Measurements from ENCODE around the gene RDM1.

RDM1 gene

DNA sequence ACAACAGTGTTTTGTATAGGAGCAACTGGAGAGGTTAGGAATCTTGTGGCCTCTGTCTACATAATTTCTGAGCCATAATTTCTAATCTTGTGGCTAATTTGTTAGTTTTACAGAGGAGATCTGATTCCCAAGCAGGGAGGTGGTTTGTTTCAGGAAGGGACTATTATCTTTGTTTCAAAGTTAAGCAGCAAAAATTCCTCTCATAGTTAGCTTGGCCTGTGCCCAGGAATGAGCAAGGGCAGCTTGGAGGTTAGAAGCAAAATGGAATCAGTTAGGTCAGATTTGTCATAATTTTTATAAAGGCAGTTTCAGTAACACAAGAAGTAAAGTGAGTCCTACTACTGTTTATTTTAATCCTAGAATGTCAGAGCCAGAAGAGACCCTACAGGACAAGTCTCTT lies 2.0 kb upstream of the RDM1 start:
- no peak for DNase-seq

DNA sequence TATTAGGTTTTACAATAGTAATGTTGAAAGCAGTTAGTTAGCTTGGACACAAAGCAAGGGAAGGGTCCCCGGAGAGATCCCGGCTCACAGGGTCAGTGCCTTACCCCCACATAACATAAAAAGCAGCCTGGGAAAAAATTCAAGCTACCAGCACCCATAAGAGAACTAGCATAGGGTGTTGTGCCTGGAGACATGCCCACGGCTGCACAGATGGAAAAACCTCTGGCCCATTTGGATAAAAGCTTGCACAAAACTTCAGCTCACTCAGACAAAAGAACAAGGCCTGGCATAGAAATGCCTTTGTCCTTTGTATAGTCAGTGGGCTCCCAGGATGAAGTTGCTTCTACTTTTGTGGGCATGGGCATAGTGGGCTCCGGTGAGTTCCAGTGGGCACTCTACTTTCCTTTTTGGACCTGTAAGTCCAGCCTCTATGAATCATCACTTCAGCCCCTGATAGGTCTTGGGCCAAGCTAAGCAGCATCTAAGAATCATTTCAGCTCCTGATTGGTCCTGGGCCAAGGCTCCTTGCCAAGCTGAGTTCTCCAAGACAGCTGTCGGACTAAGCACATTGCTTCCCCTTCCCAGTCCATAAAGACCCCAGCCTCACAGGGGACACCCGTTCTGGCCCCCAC lies 1.3 kb upstream of the RDM1 start:
- no peak for DNase-seq

DNA sequence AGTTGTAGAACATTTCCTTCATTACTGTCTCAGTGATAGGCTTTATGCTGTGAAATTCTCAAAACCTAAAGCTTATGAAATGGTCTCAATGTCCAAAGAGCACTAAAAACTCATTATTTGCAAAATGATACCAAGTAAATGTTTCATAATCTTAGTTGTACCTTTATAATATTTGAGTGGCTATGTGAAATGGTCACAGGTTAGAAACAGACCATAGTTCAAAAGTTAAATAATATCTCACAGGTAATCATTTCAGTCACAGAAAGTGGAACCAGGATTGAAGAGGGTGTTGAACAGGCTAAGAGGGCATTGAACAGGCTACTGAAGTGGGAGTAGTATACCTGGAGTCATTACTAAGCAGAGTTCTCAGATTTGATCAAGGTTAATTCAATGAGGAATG lies 2.9 kb downstream of the RDM1 start:
- DNase-seq: no peak

GRCh38 chr17:35923609-35924114 lies 6.9 kb downstream of the RDM1 start:
- DNase-seq: no peak

DNA sequence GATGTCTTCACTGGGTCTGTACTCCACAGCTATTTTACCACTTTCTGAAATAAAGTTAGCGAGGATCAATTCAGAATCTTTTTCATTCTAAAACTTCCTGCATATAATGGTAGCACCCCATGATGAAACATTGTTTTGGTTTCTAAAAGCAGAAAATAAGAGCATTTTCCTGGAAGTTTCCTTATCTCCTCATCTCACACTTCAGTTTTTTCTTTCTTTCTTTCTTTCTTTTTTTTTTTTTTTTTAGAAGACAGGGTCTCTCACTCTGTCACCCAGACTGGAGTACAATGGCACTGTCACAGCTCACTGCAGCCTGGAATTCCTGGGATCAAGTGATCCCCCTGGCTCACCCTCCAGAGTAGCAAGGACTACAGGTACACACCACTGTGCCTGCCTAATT lies 10.3 kb downstream of the RDM1 start:
- DNase-seq: no peak

- DNase-seq: no peak
These were observed 11.9 kb downstream of the RDM1 start for GRCh38 chr17:35918665-35919064.

DNA sequence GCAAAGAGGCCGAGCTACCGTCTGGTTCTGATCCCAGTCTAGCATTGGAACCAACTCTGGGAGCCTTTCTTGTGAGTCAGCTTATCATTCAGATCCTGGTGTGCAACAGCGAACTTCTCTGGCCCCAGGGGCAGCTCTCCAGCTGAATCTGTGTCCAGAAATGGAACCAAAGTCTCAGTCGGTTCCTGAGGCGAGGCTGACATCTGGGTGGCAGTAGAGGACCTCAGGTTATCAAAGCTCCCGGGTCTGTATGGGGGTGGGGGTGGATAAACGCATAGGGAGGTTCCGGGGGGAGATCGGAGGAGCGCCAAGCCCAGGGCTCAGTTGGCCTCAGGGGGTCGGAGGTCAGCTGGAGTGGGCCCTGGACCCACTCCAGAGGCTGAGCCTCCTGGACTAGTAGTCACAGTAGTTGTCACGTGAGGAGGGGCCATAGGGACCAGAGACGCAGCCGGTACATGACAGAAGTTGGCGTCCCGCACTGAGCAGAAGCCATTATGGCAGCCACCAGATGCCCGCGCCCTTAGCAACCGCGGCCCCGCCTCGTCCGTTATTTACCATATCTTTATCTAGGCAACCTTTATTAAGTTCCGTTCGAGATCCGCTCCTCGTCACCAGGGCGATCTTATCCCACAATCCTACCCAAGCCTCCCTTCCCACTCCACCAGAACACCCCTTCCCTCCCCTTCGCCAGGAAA lies 12.9 kb downstream of the RDM1 start:
- DNase-seq: no peak

DNA sequence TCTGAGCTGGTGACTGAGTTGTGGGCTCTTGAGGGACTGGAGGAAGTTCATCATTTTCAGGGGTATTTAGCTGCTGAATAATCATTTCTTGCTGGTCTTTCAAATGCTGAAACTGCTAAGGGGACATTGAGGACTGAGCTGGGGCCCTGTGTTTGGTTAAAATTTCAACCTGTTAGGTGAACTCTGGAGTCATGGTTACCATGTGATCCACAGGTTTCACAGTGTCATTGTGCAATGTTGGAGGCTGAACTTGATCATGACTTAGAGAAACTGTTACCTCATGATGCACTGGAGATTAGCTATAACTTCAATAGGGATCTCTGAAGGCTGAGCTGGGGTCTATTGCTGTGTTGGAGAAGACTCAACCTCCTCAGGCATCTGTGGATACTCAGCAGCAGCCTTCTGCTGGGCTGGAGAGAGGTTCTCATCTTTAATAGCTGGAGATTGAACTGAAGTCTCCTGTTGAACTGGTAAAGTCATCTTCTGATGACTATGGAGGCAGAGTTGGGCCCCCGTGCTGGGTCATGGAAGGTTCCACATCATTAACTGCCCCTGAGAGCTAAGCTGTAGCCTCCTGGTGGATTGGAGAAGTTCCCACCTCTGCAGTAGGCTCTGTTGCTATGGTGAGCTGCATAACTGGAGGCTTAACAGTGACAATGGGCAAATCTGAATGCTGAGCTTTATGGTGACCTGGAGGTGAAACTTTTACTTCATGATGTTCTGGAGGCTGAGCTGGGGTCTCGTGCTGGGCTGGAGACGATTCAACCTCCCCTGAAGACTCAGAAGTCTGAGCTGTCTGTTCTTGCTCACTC lies 15.2 kb downstream of the RDM1 start:
- DNase-seq: no peak

DNA sequence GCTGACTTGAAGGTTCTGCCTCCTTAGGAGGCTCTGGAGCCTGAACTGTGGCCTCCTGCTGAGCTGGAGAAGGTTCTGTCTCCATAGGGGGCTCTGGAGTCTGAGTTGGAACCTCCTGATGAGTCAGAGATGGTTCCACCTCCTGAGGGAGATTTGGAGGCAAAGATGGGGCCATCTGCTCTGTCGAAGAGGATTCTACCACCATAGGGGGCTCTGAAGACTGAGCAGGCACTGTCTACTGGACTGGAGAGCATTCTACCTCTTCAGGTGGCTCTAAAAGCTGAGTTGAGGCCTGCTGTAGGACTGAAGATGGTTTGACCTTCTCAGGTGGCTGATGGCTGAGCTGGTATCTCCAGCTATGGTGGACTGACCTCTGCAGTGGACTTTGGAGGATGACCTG lies 16.2 kb downstream of the RDM1 start:
- DNase-seq: no peak

DNA sequence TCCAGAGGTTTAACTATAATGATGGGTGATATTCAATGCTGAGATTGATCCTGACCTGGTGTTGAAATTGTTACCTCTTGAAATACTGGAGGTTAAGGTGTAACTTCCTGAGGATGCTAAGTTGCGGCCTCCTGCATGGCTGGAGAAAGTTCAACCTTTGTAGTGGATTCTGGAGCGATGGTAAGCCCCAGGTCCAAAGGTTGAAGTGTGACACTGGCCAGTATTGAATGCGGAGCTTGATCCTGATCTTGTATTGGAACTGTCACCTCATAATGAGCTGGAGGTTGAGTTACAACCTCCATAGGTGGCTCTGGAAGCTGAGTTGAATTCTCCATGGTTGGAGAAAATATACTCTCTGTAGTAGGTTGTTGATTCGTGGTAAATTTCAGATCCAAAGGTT lies 17.0 kb downstream of the RDM1 start:
- DNase-seq: no peak

DNA sequence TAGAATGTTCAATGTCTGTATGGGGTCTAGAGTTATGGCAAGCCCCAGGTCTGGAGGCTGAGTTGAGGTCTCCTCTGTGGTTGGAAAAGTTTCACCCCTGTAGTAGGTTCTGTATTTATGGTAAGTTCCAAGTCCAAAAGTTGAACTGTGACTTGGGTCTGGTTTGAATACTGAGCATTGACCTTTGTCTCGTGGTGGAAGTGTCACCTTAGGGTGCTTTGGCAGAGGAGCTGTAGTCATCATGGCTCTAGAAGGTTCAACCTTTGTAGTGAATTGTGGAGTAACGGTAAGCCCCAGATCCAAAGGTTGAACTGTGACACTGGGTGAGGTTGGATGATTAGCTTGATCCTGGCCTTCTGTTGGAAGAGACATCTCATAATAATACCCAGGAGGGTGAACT lies 17.6 kb downstream of the RDM1 start:
- no peak for DNase-seq

DNA sequence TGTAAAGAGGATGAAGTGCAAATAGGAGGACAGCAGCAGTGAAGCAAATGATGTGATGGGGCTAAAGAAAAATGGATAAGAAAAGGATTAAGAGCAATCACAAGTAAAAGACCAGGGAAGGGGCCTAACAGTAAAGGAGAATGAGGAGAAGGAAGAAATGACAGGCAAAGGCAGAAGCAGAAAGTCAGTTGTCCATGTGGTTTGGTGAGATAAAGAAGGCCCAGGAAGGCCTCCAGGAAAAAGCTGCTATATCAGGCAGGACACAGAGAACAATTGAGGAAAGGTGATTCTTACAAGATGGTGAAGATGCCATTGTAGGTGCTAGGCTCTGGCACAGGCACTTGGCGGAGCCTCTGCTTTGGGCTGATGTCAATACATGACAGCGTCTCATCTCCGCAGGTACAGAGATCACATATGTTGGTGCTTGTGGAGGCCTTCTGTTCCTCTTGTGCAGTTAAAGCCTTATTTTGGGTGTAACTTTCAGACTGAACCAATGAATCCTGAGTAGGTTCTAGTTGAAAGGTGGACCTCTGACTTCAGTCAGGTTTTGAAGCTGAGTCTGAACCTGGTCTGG lies 18.1 kb downstream of the RDM1 start:
- no peak for DNase-seq

GRCh38 chr17:35909408-35909807 lies 21.2 kb downstream of the RDM1 start:
- no peak for DNase-seq

DNA sequence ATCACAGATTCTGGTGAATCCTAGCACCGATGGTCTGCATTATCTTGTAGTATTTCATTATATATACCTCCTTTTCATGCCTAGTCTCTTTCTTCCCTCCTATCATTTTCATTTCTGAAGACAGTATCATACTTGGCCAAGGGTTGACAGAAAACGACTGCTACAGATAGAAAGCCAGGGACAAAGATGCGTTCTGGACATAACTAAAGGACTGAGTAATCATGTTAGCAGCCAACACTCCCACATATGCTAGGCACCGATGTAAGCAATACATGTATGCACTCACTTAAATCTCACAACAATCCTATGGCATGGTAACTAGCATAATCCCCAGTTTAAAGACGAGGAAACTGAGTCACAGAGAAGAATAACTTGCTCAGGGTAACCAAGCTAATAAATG lies 22.9 kb downstream of the RDM1 start:
- DNase-seq: no peak

GRCh38 chr17:35906926-35907637 lies 23.5 kb downstream of the RDM1 start:
- DNase-seq: no peak

DNA sequence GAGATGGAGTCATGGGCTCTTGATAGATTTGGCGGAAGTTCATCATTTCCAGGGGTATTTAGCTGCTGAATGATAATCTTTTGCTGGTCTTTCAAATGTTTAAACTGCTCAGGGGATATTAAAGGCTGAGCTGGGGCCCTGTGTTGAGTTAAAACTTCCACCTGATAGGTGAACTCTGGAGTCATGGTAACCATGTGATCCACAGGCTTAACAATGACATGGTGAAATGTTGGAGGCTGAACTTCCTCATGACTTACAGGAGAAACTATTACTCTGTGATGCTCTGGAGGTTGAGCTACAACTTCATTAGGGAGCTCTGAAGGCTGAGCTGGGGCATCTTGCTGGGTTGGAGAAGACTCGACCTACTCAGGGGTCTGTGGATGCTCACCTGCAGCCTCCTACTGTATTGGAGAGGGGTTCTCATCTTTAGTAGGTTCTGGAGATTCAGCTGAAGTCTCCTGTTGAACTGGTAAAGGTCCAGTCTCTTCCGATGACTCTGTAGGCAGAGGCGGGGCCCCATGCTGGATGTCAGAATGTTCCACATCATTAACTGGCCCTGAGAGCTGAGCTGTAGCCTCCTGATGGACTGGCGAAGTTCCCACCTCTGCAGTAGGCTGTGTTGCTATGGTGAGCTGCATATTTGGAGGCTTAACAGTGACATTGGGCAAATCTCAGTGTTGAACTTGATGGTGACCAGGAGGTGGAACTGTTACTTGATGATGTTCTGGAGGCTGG lies 24.2 kb downstream of the RDM1 start:
- DNase-seq: no peak

- no peak for DNase-seq
These were observed 27.1 kb downstream of the RDM1 start for GRCh38 chr17:35903451-35903850.

DNA sequence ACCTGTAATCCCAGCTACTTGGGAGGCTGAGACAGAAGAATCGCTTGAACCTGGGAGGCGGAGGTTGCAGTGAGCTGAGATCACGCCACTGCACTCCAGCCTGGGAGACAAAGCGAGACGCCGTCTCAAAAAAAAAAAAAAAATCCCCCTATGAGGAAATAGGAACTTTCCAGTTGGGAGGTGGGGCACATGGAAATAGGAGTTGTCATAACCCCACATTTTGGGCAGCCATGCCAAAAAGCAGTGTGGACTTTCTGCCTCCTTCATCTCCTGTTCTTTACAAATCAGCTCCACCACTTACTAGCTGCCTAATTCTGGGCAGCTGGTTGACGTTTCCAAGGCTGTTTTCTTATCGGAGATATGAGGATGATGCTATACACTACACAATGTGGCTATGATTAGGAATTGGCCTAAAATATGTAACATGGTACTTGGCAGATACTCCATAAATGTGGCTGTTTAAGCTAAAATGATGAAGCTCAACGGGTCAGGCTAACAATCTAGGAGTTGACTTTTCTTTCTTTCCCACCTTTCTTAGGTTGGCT lies 28.9 kb downstream of the RDM1 start:
- no peak for DNase-seq

DNA sequence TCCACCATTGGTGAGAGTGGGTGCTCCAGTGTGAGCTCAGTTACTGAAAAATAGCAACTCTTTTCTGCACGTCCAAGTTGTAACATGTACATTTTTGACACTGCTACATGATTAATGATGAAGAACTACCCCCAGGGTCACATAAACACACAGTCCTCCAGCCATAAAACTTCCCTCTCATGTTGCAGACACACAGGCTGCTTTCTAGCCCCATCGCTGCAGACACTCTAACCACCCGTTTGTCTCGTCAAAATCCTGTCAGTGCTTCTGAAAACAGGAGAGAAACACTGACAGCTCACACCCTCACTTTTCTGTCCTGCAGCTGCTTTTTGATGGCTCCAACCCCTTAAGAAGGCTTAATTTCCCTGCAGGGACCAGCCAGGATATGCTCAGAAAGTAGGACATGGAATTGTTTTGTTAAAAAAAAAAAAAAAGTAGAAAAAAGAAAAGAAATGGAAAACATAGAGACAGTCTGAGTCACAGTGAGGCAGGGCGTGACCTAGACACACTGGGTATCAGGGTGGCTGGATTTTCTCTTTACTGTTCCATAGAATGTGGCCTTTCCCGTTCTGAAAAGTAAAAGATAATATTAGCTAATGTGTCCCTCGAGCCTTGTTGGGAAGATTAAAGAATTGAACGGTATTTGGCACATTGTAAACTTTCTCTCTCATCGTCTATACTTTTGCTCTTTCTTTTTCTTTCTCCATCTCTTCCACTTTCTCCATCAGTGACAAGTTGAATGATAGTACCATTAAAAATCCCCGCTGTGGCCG lies 29.7 kb downstream of the RDM1 start:
- no peak for DNase-seq

DNA sequence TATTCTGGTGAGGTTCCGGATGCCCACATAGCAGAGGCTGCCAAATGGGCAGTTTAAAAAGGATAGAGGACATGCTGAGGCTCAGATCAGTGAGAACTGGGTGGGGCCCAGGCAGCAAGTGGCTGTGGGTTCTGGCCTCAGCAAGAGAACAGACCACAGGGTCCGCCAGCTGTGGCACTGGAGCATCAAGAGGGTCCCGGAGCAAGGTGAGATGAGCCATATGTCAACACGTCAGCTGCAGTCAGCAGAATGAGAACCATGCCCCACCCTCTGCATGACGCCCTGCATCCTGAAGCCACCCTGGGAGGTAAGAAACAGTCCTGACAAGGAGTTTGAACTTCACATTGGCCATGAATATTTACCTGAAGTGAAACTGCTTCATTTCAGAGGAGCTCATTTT lies 30.3 kb downstream of the RDM1 start:
- DNase-seq: no peak
